Activated T-cell treated with anti-CD3 and anti-CD28 coated beads, Interleukin-2, amount 50 U/mL, for 72 hours (primary cell): ENCODE data around the gene CDC25B. TPM values are rescaled to one million over a fixed set of nuclear protein-coding genes. Genes with fewer than 3 reads are reported as not detected.

ENCODE experiments used
- ATAC-seq, 2 donors: fragments of 150-1000 bp; cut with Tn5 transposase; replicated peaks in 1 of 2; 2 replicates each; pipeline ENCODE4 v1.10.0; 2021; ENCODE audit warnings: moderate library complexity in 2 of 2, mild to moderate bottlenecking in 1 of 2
- DNase-seq, 2 donors: peaks; one replicate each; pipeline ENCODE4 v3.0.0; 2021 to 2022; ENCODE audit warnings: mixed read lengths in 1 of 2
- H3K27ac Mint-ChIP-seq: one replicate; pipeline ENCODE4 v1.8.0; 2022; ENCODE audit warnings: mild to moderate bottlenecking, moderate library complexity, mixed read lengths
- H3K27me3 Mint-ChIP-seq: one replicate; pipeline ENCODE4 v1.8.0; 2022; ENCODE audit warnings: low read depth, mixed read lengths
- H3K36me3 Mint-ChIP-seq, 2 donors: one replicate each; pipeline ENCODE4 v1.8.0; 2022; ENCODE audit warnings: mixed read lengths in 2 of 2, mild to moderate bottlenecking in 1 of 2; ENCODE audit not compliant: insufficient read depth in 2 of 2
- H3K4me1 Mint-ChIP-seq: one replicate; pipeline ENCODE4 v1.8.0; 2022; ENCODE audit warnings: low read depth, mixed read lengths
- H3K4me3 Mint-ChIP-seq, 2 donors: one replicate each; pipeline ENCODE4 v1.8.0; 2022; ENCODE audit warnings: mild to moderate bottlenecking in 2 of 2, mixed read lengths in 2 of 2, moderate library complexity in 2 of 2
- H3K9me3 Mint-ChIP-seq, 2 donors: one replicate each; pipeline ENCODE4 v1.8.0; 2022; ENCODE audit warnings: mixed read lengths in 2 of 2
- total RNA-seq, 2 donors: library from RNA; stranded (reverse); gene quantifications; one replicate each; pipeline ENCODE4 v1.2.3, GENCODE V29; 2022

CDC25B gene
- total RNA-seq, 2 donors from 2014 or later, result 121 to 128 TPM

- Mint-ChIP-seq H3K4me3 (peak overlapping the region; percentile 94 to 96), H3K9me3 (no peaks in the 10 kb centered on the region), H3K36me3 (peaks cover 8 to 19% of the 10 kb centered on the region in 2 donors), H3K27ac (peak overlapping the region; percentile 95), H3K27me3 (no peaks in the 10 kb centered on the region), H3K4me1 (peaks cover 52% of the 10 kb centered on the region)
- DNase-seq, result no peak
- no peak for ATAC-seq
Measured at GRCh38 chr20:3797226-3797545, 1.1 kb downstream of the CDC25B start.

GRCh38 chr20:3797592-3798372 is 1.7 kb downstream of the CDC25B start:
- peaks cover 57% of the 10 kb centered on the region for H3K4me1 Mint-ChIP-seq
- no peaks in the 10 kb centered on the region for H3K27me3 Mint-ChIP-seq
- peak overlapping the region; percentile 94 to 96 for H3K4me3 Mint-ChIP-seq
- DNase-seq (peak; percentile 57 to 58), ATAC-seq (peak; percentile 31 to 38)
- H3K9me3 Mint-ChIP-seq, result no peaks in the 10 kb centered on the region
- H3K27ac Mint-ChIP-seq, result peak overlapping the region; percentile 95
- H3K36me3 Mint-ChIP-seq, result peaks cover 10 to 24% of the 10 kb centered on the region in 2 donors

- Mint-ChIP-seq H3K4me1 (peaks cover 60% of the 10 kb centered on the region), H3K27ac (peak overlapping the region; percentile 95), H3K9me3 (no peaks in the 10 kb centered on the region), H3K36me3 (peaks cover 10 to 27% of the 10 kb centered on the region in 2 donors), H3K27me3 (no peaks in the 10 kb centered on the region), H3K4me3 (peak overlapping the region; percentile 94 to 96)
- ATAC-seq (no peak), DNase-seq (no peak)
Measured at GRCh38 chr20:3798373-3798768, 2.3 kb downstream of the CDC25B start.

- H3K27ac Mint-ChIP-seq, result peak overlapping the region; percentile 95
- peaks cover 65% of the 10 kb centered on the region for H3K4me1 Mint-ChIP-seq
- no peaks in the 10 kb centered on the region for H3K9me3 Mint-ChIP-seq
- peaks cover 10 to 31% of the 10 kb centered on the region in 2 donors for H3K36me3 Mint-ChIP-seq
- no peak for ATAC-seq
- no peaks in the 10 kb centered on the region for H3K27me3 Mint-ChIP-seq
- DNase-seq, result no peak
- H3K4me3 Mint-ChIP-seq, result peak overlapping the region; percentile 94 to 96
Measured at GRCh38 chr20:3798908-3799248, 2.8 kb downstream of the CDC25B start.

- H3K27me3 Mint-ChIP-seq, result no peaks in the 10 kb centered on the region
- peaks cover 11 to 37% of the 10 kb centered on the region in 2 donors for H3K36me3 Mint-ChIP-seq
- peak overlapping the region; percentile 9 for H3K27ac Mint-ChIP-seq
- peak overlapping the region; percentile 12 to 33 for H3K4me3 Mint-ChIP-seq
- DNase-seq (no peak), ATAC-seq (no peak)
- H3K4me1 Mint-ChIP-seq, result peaks cover 65% of the 10 kb centered on the region
- H3K9me3 Mint-ChIP-seq, result no peaks in the 10 kb centered on the region
Measured at GRCh38 chr20:3800256-3800877, 4.3 kb downstream of the CDC25B start.

- ATAC-seq, result no peak
- no peaks in the 10 kb centered on the region for H3K9me3 Mint-ChIP-seq
- H3K36me3 Mint-ChIP-seq, result peaks cover 11 to 40% of the 10 kb centered on the region in 2 donors
- DNase-seq, result no peak
- H3K4me3 Mint-ChIP-seq, result no peak overlapping the region
- H3K4me1 Mint-ChIP-seq, result peaks cover 62% of the 10 kb centered on the region
- H3K27ac Mint-ChIP-seq, result peak overlapping the region; percentile 17
- no peaks in the 10 kb centered on the region for H3K27me3 Mint-ChIP-seq
Measured at GRCh38 chr20:3800878-3801260, 4.8 kb downstream of the CDC25B start.

DNA sequence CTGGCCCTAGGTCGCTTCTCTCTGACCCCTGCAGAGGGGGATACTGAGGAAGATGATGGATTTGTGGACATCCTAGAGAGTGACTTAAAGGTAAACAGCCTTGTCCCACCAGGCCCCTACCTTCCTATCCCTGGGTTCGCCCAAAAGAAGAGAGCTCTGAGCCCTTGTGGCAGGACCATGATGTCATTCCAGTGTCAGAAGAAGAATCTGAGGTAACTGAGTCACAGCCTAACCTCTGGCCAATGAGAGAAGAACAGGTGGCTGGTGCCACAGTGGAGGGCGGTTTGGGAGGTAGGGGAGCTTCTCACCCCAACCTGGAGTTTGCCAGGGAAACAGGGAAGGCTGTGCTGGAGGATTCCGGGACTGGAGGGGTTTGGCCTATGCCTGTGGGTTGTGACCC is 5.2 kb downstream of the CDC25B start:
- no peak for DNase-seq
- peaks cover 62% of the 10 kb centered on the region for H3K4me1 Mint-ChIP-seq

DNA sequence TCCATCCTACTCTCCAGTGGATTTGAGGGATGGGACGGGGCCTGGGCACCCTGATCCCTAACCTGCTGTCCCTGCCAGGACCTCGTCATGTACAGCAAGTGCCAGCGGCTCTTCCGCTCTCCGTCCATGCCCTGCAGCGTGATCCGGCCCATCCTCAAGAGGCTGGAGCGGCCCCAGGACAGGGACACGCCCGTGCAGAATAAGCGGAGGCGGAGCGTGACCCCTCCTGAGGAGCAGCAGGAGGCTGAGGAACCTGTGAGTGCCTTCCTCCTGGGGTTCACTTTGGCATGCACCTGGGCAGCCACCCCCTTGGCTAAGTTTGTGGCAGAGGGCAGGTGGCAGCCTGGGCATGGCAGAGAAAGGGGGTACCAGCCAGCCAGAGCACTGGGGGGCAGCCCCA is 5.7 kb downstream of the CDC25B start:
- no peak for ATAC-seq
- Mint-ChIP-seq H3K9me3 (no peaks in the 10 kb centered on the region), H3K4me1 (peaks cover 63% of the 10 kb centered on the region), H3K4me3 (no peak overlapping the region), H3K27me3 (no peaks in the 10 kb centered on the region), H3K36me3 (peaks cover 11 to 40% of the 10 kb centered on the region in 2 donors), H3K27ac (no peak overlapping the region)
- no peak for DNase-seq

More for the DNA sequence above, 5.2 kb downstream of the CDC25B start:
- H3K4me3 Mint-ChIP-seq, result no peak overlapping the region
- ATAC-seq, result peak; percentile 9 to 38
- peak overlapping the region; percentile 51 for H3K27ac Mint-ChIP-seq
- no peaks in the 10 kb centered on the region for H3K9me3 Mint-ChIP-seq
- no peaks in the 10 kb centered on the region for H3K27me3 Mint-ChIP-seq
- peaks cover 11 to 40% of the 10 kb centered on the region in 2 donors for H3K36me3 Mint-ChIP-seq

DNA sequence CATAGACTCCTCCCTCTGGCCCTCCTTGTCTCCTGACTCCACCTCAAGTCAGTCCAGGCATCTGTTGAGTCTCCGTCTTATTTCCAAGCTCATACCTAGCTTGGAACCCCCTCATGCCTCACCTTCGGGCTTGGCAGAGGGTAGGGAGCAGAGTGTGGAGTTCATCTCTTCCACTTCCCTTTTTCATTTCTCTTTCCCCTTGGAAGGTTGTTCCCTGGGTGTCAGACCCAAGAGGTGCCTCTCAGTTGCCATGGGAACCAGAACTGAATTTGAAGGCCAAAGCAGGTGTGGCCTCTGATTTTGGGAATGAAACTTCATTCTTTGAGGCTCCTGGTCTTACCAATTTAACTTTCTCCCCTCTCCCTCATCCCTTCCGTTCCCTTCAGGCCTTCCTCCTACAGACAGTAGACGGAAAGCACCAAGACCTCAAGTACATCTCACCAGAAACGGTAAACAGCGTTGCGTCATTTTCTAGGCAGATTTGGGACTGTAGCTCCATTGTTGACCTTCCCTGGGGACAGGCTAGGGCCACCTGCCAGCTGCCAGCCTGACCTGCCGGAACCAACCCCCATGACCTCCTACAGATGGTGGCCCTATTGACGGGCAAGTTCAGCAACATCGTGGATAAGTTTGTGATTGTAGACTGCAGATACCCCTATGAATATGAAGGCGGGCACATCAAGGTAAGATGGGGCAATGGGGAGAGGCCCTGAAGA is 6.6 kb downstream of the CDC25B start:
- H3K4me3 Mint-ChIP-seq, result no peak overlapping the region
- peaks cover 11 to 38% of the 10 kb centered on the region in 2 donors for H3K36me3 Mint-ChIP-seq
- ATAC-seq, result no peak
- peaks cover 63% of the 10 kb centered on the region for H3K4me1 Mint-ChIP-seq
- no peak for DNase-seq
- no peaks in the 10 kb centered on the region for H3K9me3 Mint-ChIP-seq
- no peaks in the 10 kb centered on the region for H3K27me3 Mint-ChIP-seq
- peak overlapping the region; percentile 45 for H3K27ac Mint-ChIP-seq

- no peak overlapping the region for H3K27ac Mint-ChIP-seq
- no peak overlapping the region for H3K4me3 Mint-ChIP-seq
- no peaks in the 10 kb centered on the region for H3K9me3 Mint-ChIP-seq
- DNase-seq (no peak), ATAC-seq (no peak)
- no peaks in the 10 kb centered on the region for H3K27me3 Mint-ChIP-seq
- peaks cover 57% of the 10 kb centered on the region for H3K4me1 Mint-ChIP-seq
- peaks cover 11 to 34% of the 10 kb centered on the region in 2 donors for H3K36me3 Mint-ChIP-seq
Measured at GRCh38 chr20:3803289-3803688, 7.2 kb downstream of the CDC25B start.

- no peak overlapping the region for H3K27ac Mint-ChIP-seq
- DNase-seq, result no peak
- peaks cover 51% of the 10 kb centered on the region for H3K4me1 Mint-ChIP-seq
- H3K4me3 Mint-ChIP-seq, result no peak overlapping the region
- H3K36me3 Mint-ChIP-seq, result peaks cover 9 to 31% of the 10 kb centered on the region in 2 donors
- H3K9me3 Mint-ChIP-seq, result no peaks in the 10 kb centered on the region
- ATAC-seq, result no peak
- H3K27me3 Mint-ChIP-seq, result no peaks in the 10 kb centered on the region
Measured at GRCh38 chr20:3803854-3804253, 7.7 kb downstream of the CDC25B start.

DNA sequence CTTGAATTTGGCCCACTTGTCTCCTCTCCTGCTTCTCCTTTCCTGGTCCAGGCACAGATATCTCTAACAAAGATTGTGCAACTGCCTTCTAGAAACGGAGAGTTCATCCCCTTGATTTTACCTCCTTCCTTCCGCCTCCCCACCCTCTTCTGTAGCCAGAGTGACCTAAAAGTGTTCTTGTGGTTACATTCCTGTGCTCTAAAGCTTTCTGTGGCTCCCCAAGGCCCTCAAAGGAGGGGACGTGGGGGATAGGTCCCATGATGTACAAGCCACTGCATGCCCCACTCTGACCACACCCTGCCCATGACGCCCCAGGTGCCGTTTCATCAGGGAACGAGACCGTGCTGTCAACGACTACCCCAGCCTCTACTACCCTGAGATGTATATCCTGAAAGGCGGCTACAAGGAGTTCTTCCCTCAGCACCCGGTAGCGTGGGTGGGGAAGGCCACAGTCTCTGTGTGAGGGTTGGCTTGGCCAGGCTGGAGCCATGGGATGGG is 8.2 kb downstream of the CDC25B start:
- Mint-ChIP-seq H3K4me3 (no peak overlapping the region), H3K27me3 (no peaks in the 10 kb centered on the region), H3K27ac (no peak overlapping the region), H3K9me3 (no peaks in the 10 kb centered on the region), H3K36me3 (peaks cover 9 to 29% of the 10 kb centered on the region in 2 donors), H3K4me1 (peaks cover 47% of the 10 kb centered on the region)
- no peak for ATAC-seq
- DNase-seq, result no peak

GRCh38 chr20:3804781-3805180 is 8.7 kb downstream of the CDC25B start:
- H3K36me3 Mint-ChIP-seq, result peaks cover 9 to 29% of the 10 kb centered on the region in 2 donors
- H3K27ac Mint-ChIP-seq, result no peak overlapping the region
- no peaks in the 10 kb centered on the region for H3K27me3 Mint-ChIP-seq
- H3K4me1 Mint-ChIP-seq, result peaks cover 43% of the 10 kb centered on the region
- no peak for ATAC-seq
- no peak overlapping the region for H3K4me3 Mint-ChIP-seq
- no peaks in the 10 kb centered on the region for H3K9me3 Mint-ChIP-seq
- no peak for DNase-seq
